Right atrium auricular region (tissue), 2 donors: ENCODE results near the gene ABCB10. TPM values are rescaled to one million over a fixed set of nuclear protein-coding genes. Genes with fewer than 3 reads are reported as not detected.
A peak's percentile ranks its signal among the peaks of the same experiment; 100 is the strongest.
"Not testable (repeated sequence)": the region's sequence is repeated elsewhere in the genome, so short reads cannot be mapped to it uniquely, and the experiment has no call there.

Source experiments
- DNase-seq: peaks from one replicate; pipeline ENCODE4 v3.0.0-alpha.2; 2019; ENCODE audit warnings: low spot score
- H3K27ac ChIP-seq, 2 donors: fragments of 200-600 bp; sonication (generic); 1 replicate in 1 of 2; 2 replicates in 1 of 2; pipeline ENCODE4 v1.5.1; 2016 to 2019
- H3K27me3 ChIP-seq, 2 donors: fragments of 200-600 bp; sonication (generic); one replicate each; pipeline versions ENCODE4 v1.5.1 to v1.6.0; 2017 to 2019
- H3K36me3 ChIP-seq: fragments of 200-600 bp; sonication (generic); one replicate; pipeline ENCODE4 v1.5.1; 2016
- H3K4me1 ChIP-seq, 2 donors: fragments of 200-600 bp; sonication (generic); one replicate each; pipeline versions ENCODE4 v1.5.1 to v1.6.0; 2017 to 2019
- H3K4me3 ChIP-seq, 2 donors: fragments of 200-600 bp; sonication (generic); 1 replicate in 1 of 2; 2 replicates in 1 of 2; pipeline ENCODE4 v1.5.1; 2017 to 2019; ENCODE audit warnings: mild to moderate bottlenecking in 1 of 2, moderate library complexity in 1 of 2
- H3K9me3 ChIP-seq, 2 donors: fragments of 200-600 bp; sonication (generic); one replicate each; pipeline ENCODE4 v1.5.1; 2019
- CTCF ChIP-seq, 2 donors: fragments of 200-600 bp; sonication (generic); IDR thresholded peaks; one replicate each; pipeline ENCODE4 v1.5.1; 2019; ENCODE audit warnings: antibody characterized with exemption in 2 of 2
- total RNA-seq, 2 donors: library from RNA; depleted of rRNA; stranded (reverse); fragments of >200 nt; gene quantifications; one replicate each; pipeline ENCODE4 v1.1.0, GENCODE V29; 2016

The ABCB10 gene
- total RNA-seq, 2 donors from 2014 or later = 8.6 to 9.2 TPM

- no peaks in the 10 kb centered on the region for H3K27me3 ChIP-seq
- peaks cover 0 to 17% of the 10 kb centered on the region in 2 donors for H3K4me1 ChIP-seq
- DNase-seq = no peak
- H3K9me3 ChIP-seq = no peaks in the 10 kb centered on the region
- TF ChIP-seq CTCF (IDR thresholded peaks at IDR 0.05) = no peak
- no peaks in the 10 kb centered on the region for H3K36me3 ChIP-seq
- no peak overlapping the region for H3K4me3 ChIP-seq
- no peak overlapping the region for H3K27ac ChIP-seq
Observed at GRCh38 chr1:229567109-229567868, 8.8 kb upstream of the ABCB10 start.

- peak overlapping the region; percentile 21 to 23 for H3K4me3 ChIP-seq
- no peaks in the 10 kb centered on the region for H3K36me3 ChIP-seq
Observed at GRCh38 chr1:229563701-229564100, 5.2 kb upstream of the ABCB10 start.

GRCh38 chr1:229563241-229563640 lies 4.7 kb upstream of the ABCB10 start:
- peak overlapping the region; percentile 75 to 83 for H3K27ac ChIP-seq
- H3K4me1 ChIP-seq = peaks cover 0 to 23% of the 10 kb centered on the region in 2 donors
- no peak for DNase-seq
- no peak overlapping the region for H3K4me3 ChIP-seq
- H3K36me3 ChIP-seq = no peaks in the 10 kb centered on the region
- no peaks in the 10 kb centered on the region for H3K9me3 ChIP-seq
- no peak for TF ChIP-seq CTCF (IDR thresholded peaks at IDR 0.05)
- no peaks in the 10 kb centered on the region for H3K27me3 ChIP-seq

More at GRCh38 chr1:229563701-229564100, 5.2 kb upstream of the ABCB10 start:
- peak; percentile 65 for DNase-seq
- Histone ChIP-seq H3K9me3 (no peaks in the 10 kb centered on the region), H3K27ac (peak overlapping the region; percentile 75 to 83), H3K27me3 (no peaks in the 10 kb centered on the region), H3K4me1 (peaks cover 0 to 23% of the 10 kb centered on the region in 2 donors)
- no peak for TF ChIP-seq CTCF (IDR thresholded peaks at IDR 0.05)

- peaks cover 0 to 23% of the 10 kb centered on the region in 2 donors for H3K4me1 ChIP-seq
- H3K9me3 ChIP-seq = no peaks in the 10 kb centered on the region
- no peaks in the 10 kb centered on the region for H3K27me3 ChIP-seq
- TF ChIP-seq CTCF (IDR thresholded peaks at IDR 0.05) = no peak
- H3K4me3 ChIP-seq = no peak overlapping the region
- H3K36me3 ChIP-seq = no peaks in the 10 kb centered on the region
- H3K27ac ChIP-seq = peak overlapping the region; percentile 75 to 83
- no peak for DNase-seq
Observed at GRCh38 chr1:229562686-229563085, 4.2 kb upstream of the ABCB10 start.

- Histone ChIP-seq H3K4me1 (peaks cover 0 to 37% of the 10 kb centered on the region in 2 donors), H3K27ac (no peak overlapping the region), H3K4me3 (no peak overlapping the region), H3K36me3 (no peaks in the 10 kb centered on the region), H3K9me3 (no peaks in the 10 kb centered on the region), H3K27me3 (no peaks in the 10 kb centered on the region)
- TF ChIP-seq CTCF (IDR thresholded peaks at IDR 0.05) = no peak
- no peak for DNase-seq
Observed at GRCh38 chr1:229561141-229561540, 2.6 kb upstream of the ABCB10 start.

GRCh38 chr1:229560124-229560523 lies 1.6 kb upstream of the ABCB10 start:
- H3K27me3 ChIP-seq, H3K27ac ChIP-seq, H3K36me3 ChIP-seq, DNase-seq, H3K9me3 ChIP-seq, H3K4me3 ChIP-seq: not testable (repeated sequence)
- peaks cover 0 to 40% of the 10 kb centered on the region in 2 donors for H3K4me1 ChIP-seq

- peaks cover 0 to 42% of the 10 kb centered on the region in 2 donors for H3K4me1 ChIP-seq
- H3K9me3 ChIP-seq, H3K27me3 ChIP-seq, H3K36me3 ChIP-seq: not testable (repeated sequence)
- peak overlapping the region; percentile 87 to 93 for H3K4me3 ChIP-seq
- peak overlapping the region; percentile 91 to 97 for H3K27ac ChIP-seq
- DNase-seq = peak; percentile 62
Observed at GRCh38 chr1:229559336-229559801, 862 bp upstream of the ABCB10 start.
